CD8-positive, alpha-beta memory T cell (primary cell): ENCODE measurements around the gene GNB5. TPM values are rescaled to one million over a fixed set of nuclear protein-coding genes. Genes with fewer than 3 reads are reported as not detected.

Experiments used
- CTCF ChIA-PET: fragments of 350-600 bp; sonication (Branson Sonifier 250); formaldehyde crosslinking; loops from one replicate; lab custom pipeline; 2021; ENCODE audit warnings: antibody characterized with exemption; lab: Charles Lee
- POLR2A ChIA-PET: fragments of 350-600 bp; sonication (Branson Sonifier 250); formaldehyde crosslinking; loops from one replicate; lab custom pipeline; 2021; ENCODE audit warnings: antibody characterized with exemption; lab: Charles Lee
- DNase-seq, 5 donors: peaks; one replicate each; pipeline versions ENCODE4 v3.0.0 to v3.0.0-alpha.2; 2020 to 2022; ENCODE audit warnings: mixed read lengths in 1 of 5
- H3K27ac ChIP-seq: one replicate; pipeline ENCODE4 v1.7.0; 2013; ENCODE audit warnings: low read depth, mild to moderate bottlenecking, low read length, moderate library complexity
- H3K27me3 ChIP-seq: 2 replicates; pipeline ENCODE4 v1.7.0; 2013; ENCODE audit warnings: low read length, mild to moderate bottlenecking; ENCODE audit not compliant: insufficient read depth, poor library complexity, severe bottlenecking
- H3K36me3 ChIP-seq: 2 replicates; pipeline ENCODE4 v1.7.0; 2013; ENCODE audit warnings: mild to moderate bottlenecking, low read length, moderate library complexity; ENCODE audit not compliant: insufficient read depth
- H3K4me1 ChIP-seq: 2 replicates; pipeline ENCODE4 v1.7.0; 2013; ENCODE audit warnings: mild to moderate bottlenecking, low read length, moderate library complexity; ENCODE audit not compliant: insufficient read depth
- H3K4me3 ChIP-seq: 2 replicates; pipeline ENCODE4 v1.7.0; 2013; ENCODE audit warnings: mild to moderate bottlenecking, low read length
- H3K9me3 ChIP-seq: 2 replicates; pipeline ENCODE4 v1.7.0; 2013; ENCODE audit warnings: mild to moderate bottlenecking, low read length
- H3K27ac Mint-ChIP-seq, 8 donors: one replicate each; pipeline ENCODE4 v1.8.0; 2020 to 2021; ENCODE audit warnings: mixed read lengths in 8 of 8, mild to moderate bottlenecking in 6 of 8, inconsistent platforms in 3 of 8, moderate library complexity in 3 of 8
- H3K27me3 Mint-ChIP-seq, 2 donors: one replicate each; pipeline ENCODE4 v1.8.0; 2020 to 2021; ENCODE audit warnings: mixed read lengths in 2 of 2, mild to moderate bottlenecking in 1 of 2, moderate library complexity in 1 of 2
- H3K36me3 Mint-ChIP-seq, 3 donors: one replicate each; pipeline ENCODE4 v1.8.0; 2020 to 2021; ENCODE audit warnings: mixed read lengths in 3 of 3, inconsistent platforms in 1 of 3, mild to moderate bottlenecking in 1 of 3
- H3K4me1 Mint-ChIP-seq, 3 donors: one replicate each; pipeline ENCODE4 v1.8.0; 2020 to 2021; ENCODE audit warnings: mixed read lengths in 3 of 3, inconsistent platforms in 1 of 3, mild to moderate bottlenecking in 1 of 3
- H3K4me3 Mint-ChIP-seq, 7 donors: one replicate each; pipeline ENCODE4 v1.8.0; 2020 to 2021; ENCODE audit warnings: mixed read lengths in 7 of 7, mild to moderate bottlenecking in 6 of 7, moderate library complexity in 4 of 7, inconsistent platforms in 2 of 7
- H3K9me3 Mint-ChIP-seq, 5 donors: one replicate each; pipeline ENCODE4 v1.8.0; 2020 to 2022; ENCODE audit warnings: mixed read lengths in 5 of 5, mild to moderate bottlenecking in 3 of 5, moderate library complexity in 2 of 5, inconsistent platforms in 1 of 5
- polyA plus RNA-seq: library from polyadenylated mRNA; unstranded; fragments of 300-500 nt; fragmentation: Illumina TruSeq; gene quantifications from one replicate; pipeline ENCODE4 v1.2.3, GENCODE V29; 2021
- total RNA-seq, 2 experiments: library from RNA; stranded (reverse); gene quantifications; one replicate each; pipeline ENCODE4 v1.2.3, GENCODE V29; 2021

GNB5 gene
- total and polyA plus RNA-seq, 3 experiments from 2014 or later, result 19.2 to 46.0 (median 21.7) TPM

DNA sequence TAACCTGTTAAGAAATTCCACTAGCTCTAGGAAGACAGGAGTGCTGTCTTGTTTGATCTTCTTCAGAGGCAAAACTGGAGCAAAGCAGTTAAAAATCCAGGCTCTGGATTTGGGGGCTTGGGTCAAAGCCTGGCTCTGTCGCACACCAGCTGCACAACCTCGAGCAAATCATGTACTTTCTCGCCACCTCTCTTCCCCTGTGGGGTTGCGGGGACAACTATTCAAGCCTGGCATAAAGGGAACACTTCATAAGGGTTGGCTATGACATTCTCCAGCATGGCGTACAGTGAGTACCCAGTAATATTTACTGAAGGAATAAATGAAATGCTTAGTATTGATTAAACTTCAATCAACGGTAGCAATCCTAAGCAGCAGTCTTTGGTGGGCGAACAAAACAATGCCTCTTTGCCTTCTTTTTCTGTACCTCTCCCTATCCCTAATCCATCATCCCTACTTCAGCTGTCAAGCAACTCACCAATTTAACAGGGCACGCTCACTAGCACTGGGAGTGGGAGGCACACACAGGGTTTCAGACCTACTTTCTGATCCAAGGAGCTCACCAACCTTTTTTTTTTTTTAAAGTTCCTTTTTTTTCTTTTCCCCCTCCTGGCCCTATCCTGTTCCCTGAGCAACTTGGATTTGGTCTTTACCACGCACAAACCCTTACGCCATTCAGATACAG, 33.0 kb downstream of the GNB5 start:
- peaks cover 6 to 67% (median 28%) of the 10 kb centered on the region in 3 donors for H3K36me3 Mint-ChIP-seq
- Histone ChIP-seq H3K27ac (no peak overlapping the region), H3K27me3 (no peaks in the 10 kb centered on the region), H3K4me3 (no peak overlapping the region), H3K9me3 (no peaks in the 10 kb centered on the region), H3K4me1 (no peaks in the 10 kb centered on the region), H3K36me3 (peaks cover 2% of the 10 kb centered on the region)
- no peaks in the 10 kb centered on the region for H3K27me3 Mint-ChIP-seq
- DNase-seq, result no peak
- CTCF ChIA-PET, result interaction anchor here (2.0 kb wide), 1 partner anchor 50 kb away, joined by 8 read pairs; no protein-coding TSS in a partner anchor
- no peaks in the 10 kb centered on the region for H3K9me3 Mint-ChIP-seq
- POLR2A ChIA-PET, result interaction anchor here (1.0 kb wide), 1 partner anchor 22 kb away, joined by 5 read pairs; no protein-coding TSS in a partner anchor
- H3K27ac Mint-ChIP-seq, result peak overlapping the region in 2 of 8 donors; percentile 15 to 85
- no peak overlapping the region for H3K4me3 Mint-ChIP-seq
- peaks cover 8 to 17% (median 11%) of the 10 kb centered on the region in 3 donors for H3K4me1 Mint-ChIP-seq

GRCh38 chr15:52155878-52156277, 35.3 kb downstream of the GNB5 start:
- Mint-ChIP-seq H3K4me3 (no peak overlapping the region), H3K36me3 (peaks cover 6 to 63% (median 25%) of the 10 kb centered on the region in 3 donors), H3K9me3 (no peaks in the 10 kb centered on the region), H3K4me1 (peaks cover 7 to 15% (median 11%) of the 10 kb centered on the region in 3 donors), H3K27me3 (no peaks in the 10 kb centered on the region), H3K27ac (peak overlapping the region in 2 of 8 donors; percentile 11 to 12)
- Histone ChIP-seq H3K27me3 (no peaks in the 10 kb centered on the region), H3K36me3 (peaks cover 6% of the 10 kb centered on the region), H3K4me3 (no peak overlapping the region), H3K4me1 (no peaks in the 10 kb centered on the region), H3K9me3 (no peaks in the 10 kb centered on the region), H3K27ac (no peak overlapping the region)
- DNase-seq, result no peak
- ChIA-PET POLR2A (no interaction called here), CTCF (no interaction called here)

DNA sequence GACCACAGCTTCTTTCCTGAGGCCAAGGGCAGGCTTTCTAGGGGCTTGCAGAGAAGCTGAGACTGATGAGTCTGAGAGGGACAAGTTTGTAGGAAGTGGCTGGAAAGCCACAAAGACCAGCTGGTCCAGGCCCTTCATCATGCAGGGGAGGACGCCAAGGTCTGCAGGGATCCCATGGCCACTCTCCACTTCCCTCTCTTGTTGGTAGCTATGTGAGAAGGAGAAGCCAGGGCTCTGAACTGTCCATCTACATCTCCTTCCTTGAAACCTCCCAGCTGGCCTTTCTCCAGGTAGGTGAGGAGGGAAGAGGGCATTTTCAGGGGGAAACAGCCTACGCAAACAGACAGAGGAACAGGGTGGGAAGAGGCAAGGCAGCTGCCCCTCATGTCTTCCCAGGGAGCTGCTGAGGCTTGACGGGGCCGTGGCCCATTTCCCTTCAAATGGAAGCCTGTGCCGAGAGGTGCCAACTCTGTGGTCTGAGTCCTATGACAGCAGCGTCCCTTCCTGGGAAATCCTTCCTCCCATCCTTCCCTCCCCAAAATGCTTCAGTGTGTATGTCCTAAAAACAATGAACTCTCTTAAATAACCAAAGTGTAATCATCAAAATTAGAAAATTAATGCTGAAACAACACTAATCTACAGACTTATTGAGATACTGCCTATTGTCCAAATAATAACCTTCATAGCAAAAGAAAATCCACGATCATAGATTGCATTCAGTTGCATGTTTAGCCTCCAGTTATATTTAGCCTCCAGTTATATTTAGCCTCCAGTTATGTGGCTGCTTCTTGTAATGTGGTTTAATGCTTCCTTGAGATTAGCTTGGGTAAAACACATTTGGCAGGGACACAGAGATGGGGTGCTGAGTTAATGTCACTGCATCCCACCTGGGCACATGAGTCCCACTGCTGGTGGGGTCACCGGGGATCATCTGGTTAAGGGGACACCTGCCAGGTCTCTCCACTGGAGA, 36.0 kb downstream of the GNB5 start:
- H3K4me3 ChIP-seq, result no peak overlapping the region
- H3K4me3 Mint-ChIP-seq, result no peak overlapping the region
- H3K27ac Mint-ChIP-seq, result peak overlapping the region in 1 of 8 donors; percentile 66
- CTCF ChIA-PET, result interaction anchor here (1.3 to 2.9 kb wide), 2 partner anchors 16 to 53 kb away, joined by 3 to 10 read pairs; no protein-coding TSS in a partner anchor
- no peaks in the 10 kb centered on the region for H3K4me1 ChIP-seq
- DNase-seq, result no peak
- H3K9me3 Mint-ChIP-seq, result no peaks in the 10 kb centered on the region
- H3K4me1 Mint-ChIP-seq, result peaks cover 6 to 13% (median 11%) of the 10 kb centered on the region in 3 donors
- H3K36me3 Mint-ChIP-seq, result peaks cover 4 to 66% (median 24%) of the 10 kb centered on the region in 3 donors
- no peak overlapping the region for H3K27ac ChIP-seq
- no peaks in the 10 kb centered on the region for H3K27me3 Mint-ChIP-seq
- POLR2A ChIA-PET, result no interaction called here
- no peaks in the 10 kb centered on the region for H3K27me3 ChIP-seq
- H3K36me3 ChIP-seq, result peaks cover 12% of the 10 kb centered on the region
- no peaks in the 10 kb centered on the region for H3K9me3 ChIP-seq

DNA sequence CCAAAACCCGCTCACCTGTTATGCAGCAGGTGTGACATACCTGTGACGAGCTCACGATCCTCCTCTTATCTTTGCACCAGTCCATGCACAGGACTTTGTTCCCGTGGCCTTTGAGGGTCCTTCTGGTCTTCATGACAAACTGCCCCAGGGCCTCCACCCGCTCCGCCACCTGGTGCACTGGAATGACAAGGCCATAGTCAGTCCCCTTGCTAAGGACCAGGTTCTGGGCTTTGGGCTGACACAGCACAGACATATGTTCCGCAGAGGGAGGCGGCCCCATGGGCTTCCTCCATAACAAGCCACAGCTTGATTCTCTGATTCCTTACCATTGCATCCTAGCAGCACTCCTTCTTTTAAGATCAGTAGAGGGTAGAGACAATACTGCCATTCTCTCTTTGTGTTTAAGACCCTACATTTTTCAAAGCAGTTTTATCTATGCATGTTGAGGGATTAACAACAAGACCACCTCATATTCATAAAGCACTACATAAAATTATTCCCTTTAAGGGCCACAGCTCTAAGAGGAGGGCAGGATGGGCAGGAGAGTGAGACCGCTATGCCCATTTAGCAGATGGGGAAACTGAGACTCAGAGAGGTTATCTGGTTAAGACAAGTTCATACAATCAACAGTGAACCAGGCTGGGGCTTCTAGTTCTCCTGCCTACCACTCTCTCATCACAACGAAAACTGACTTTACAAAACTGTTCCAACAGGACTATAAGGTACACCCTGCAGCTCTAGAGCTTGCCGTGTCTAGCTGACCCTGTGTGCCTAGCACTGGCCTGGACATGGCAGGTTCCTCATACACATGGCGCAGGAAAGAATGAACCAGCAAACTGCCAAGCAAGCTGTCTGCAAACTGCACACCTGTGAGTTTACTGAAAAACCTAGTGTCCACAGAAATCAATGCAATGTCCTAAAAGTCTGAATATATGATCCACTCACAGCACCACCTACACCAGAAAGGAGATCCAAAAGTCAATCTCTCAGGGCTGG, 37.0 kb downstream of the GNB5 start:
- no peaks in the 10 kb centered on the region for H3K27me3 ChIP-seq
- no peak overlapping the region for H3K27ac ChIP-seq
- ChIA-PET POLR2A (no interaction called here), CTCF (interaction anchor here (0.9 to 2.9 kb wide), 6 partner anchors 9 to 71 kb away, joined by 3 to 10 read pairs (median 4); no protein-coding TSS in a partner anchor)
- H3K4me3 ChIP-seq, result no peak overlapping the region
- DNase-seq, result no peak
- peaks cover 21% of the 10 kb centered on the region for H3K36me3 ChIP-seq
- H3K4me1 ChIP-seq, result no peaks in the 10 kb centered on the region
- Mint-ChIP-seq H3K9me3 (no peaks in the 10 kb centered on the region), H3K4me3 (no peak overlapping the region), H3K27me3 (no peaks in the 10 kb centered on the region), H3K27ac (peak overlapping the region in 2 of 8 donors; percentile 3 to 23), H3K4me1 (peaks cover 6 to 13% (median 11%) of the 10 kb centered on the region in 3 donors), H3K36me3 (peaks cover 3 to 68% (median 24%) of the 10 kb centered on the region in 3 donors)
- no peaks in the 10 kb centered on the region for H3K9me3 ChIP-seq

DNA sequence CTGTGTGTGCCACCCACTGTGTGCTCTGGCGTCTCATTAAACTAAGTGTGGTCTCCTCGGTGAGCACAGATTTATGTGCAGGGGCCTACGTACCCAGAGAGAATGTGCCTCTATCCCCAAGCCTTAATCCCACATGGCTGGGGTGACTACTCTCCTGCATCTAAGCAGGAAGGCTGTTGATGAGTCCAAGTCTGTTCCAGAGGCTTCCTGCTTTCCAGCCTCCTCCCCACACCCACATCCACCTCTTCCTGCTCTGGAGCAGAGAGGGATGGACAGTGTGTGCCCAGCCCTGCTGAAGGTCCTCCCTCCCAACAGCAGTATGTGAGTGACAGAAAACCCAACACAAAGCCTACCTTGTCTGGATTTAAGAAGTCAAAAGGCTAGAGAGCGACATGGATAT, 39.8 kb downstream of the GNB5 start:
- Mint-ChIP-seq H3K36me3 (peaks cover 11 to 79% (median 30%) of the 10 kb centered on the region in 3 donors), H3K27me3 (no peaks in the 10 kb centered on the region), H3K4me3 (no peak overlapping the region), H3K9me3 (no peaks in the 10 kb centered on the region), H3K4me1 (peaks cover 4 to 10% (median 6%) of the 10 kb centered on the region in 3 donors), H3K27ac (no peak overlapping the region)
- ChIA-PET POLR2A (no interaction called here), CTCF (no interaction called here)
- Histone ChIP-seq H3K27me3 (no peaks in the 10 kb centered on the region), H3K27ac (no peak overlapping the region), H3K4me3 (no peak overlapping the region), H3K36me3 (peaks cover 33% of the 10 kb centered on the region), H3K9me3 (no peaks in the 10 kb centered on the region), H3K4me1 (no peaks in the 10 kb centered on the region)
- DNase-seq, result no peak

DNA sequence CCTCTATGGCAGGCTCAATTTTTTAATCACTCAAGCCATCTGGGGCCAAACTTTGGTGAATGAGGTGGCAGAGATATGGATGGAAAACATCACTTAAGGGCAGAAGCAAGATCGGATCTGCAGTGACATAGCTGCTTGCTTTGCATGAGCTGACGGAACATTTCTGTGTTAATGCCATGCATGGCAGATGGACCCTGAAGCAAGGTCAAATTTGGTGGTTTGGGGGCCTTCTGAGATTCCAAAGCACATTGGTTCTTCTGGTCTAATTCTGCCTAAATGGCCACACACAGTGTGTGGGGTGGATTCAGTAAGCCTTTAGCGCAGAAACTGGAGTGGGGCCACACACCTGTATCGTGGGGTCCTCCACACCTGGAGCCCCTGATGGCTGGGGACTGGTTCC, 40.3 kb downstream of the GNB5 start:
- POLR2A ChIA-PET, result no interaction called here
- Mint-ChIP-seq H3K36me3 (peaks cover 13 to 81% (median 28%) of the 10 kb centered on the region in 3 donors), H3K4me1 (peaks cover under 1 to 5% (median 2%) of the 10 kb centered on the region in 3 donors), H3K4me3 (no peak overlapping the region), H3K27me3 (no peaks in the 10 kb centered on the region), H3K27ac (peak overlapping the region in 2 of 8 donors; percentile 35 to 62), H3K9me3 (no peaks in the 10 kb centered on the region)
- CTCF ChIA-PET, result interaction anchor here (0.6 kb wide), 1 partner anchor 245 kb away, joined by 4 read pairs; no protein-coding TSS in a partner anchor
- Histone ChIP-seq H3K27ac (no peak overlapping the region), H3K4me1 (no peaks in the 10 kb centered on the region), H3K9me3 (no peaks in the 10 kb centered on the region), H3K4me3 (no peak overlapping the region), H3K36me3 (peaks cover 33% of the 10 kb centered on the region), H3K27me3 (no peaks in the 10 kb centered on the region)
- DNase-seq, result no peak
